Stimulated activated CD8-positive, alpha-beta memory T cell treated with anti-CD3 and anti-CD28 coated beads, Interleukin-7, amount 100 ng/mL, for 48 hours (primary cell): Measurements from ENCODE around the gene CADM3.

Experiments used
- DNase-seq, 2 donors: peaks; one replicate each; pipeline ENCODE4 v3.0.0-alpha.2; 2020; ENCODE audit warnings: low read depth in 1 of 2; ENCODE audit errors: extremely low read depth in 1 of 2

CADM3 gene

GRCh38 chr1:159248311-159248710 lies 76.9 kb downstream of the CADM3 start:
- DNase-seq = no peak

DNA sequence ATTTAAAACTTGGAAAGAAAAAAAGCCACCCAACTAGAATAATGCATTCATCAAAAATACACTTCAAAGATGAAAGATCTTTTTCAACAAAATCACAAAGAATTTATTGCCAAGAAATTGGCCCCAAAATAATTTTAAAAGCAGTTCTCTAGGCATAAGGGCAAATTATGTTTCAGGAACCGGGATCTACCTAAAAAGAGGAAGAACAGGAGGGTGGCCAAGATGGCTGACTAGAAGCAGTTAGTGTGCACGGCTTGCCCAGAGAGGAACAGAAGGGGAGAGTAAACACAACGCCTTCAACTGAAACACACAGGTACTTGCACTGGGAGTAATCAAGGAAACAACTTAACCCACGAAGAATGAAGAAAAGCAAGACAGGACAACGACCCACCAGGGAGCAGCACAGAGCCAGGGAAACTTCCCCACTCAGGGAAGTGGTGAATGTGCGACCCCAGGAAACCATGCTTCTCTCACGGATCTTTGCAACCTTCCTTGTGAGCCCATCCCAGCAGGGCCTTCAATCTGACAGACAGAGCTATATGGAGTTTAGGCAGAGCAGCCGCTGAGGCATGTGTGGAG lies 79.3 kb downstream of the CADM3 start:
- DNase-seq = no peak
